Prostate gland (tissue), 2 donors: Measurements from ENCODE around the gene CLCA1.

Experiments
- POLR2A ChIP-seq: fragments of 450-650 bp; IDR thresholded peaks from one replicate; pipeline ENCODE4 v1.6.1; 2016; ENCODE audit warnings: antibody characterized with exemption, mild to moderate bottlenecking
- POLR2AphosphoS5 ChIP-seq: sonication (generic); formaldehyde crosslinking; IDR thresholded peaks from one replicate; pipeline ENCODE4 v1.6.1; 2017; ENCODE audit warnings: antibody characterized with exemption
- TF ChIP-seq, protein P1 (sequence below), 4 experiments: fragments of 200-600 bp in 2 of 4; fragments of 450-650 bp in 2 of 4; sonication (generic) in 2 of 4; IDR thresholded peaks; 1 replicate in 3 of 4; 2 replicates in 1 of 4; pipeline ENCODE4 v1.5.1; 2016 to 2019; ENCODE audit warnings: antibody characterized with exemption in 4 of 4, mild to moderate bottlenecking in 2 of 4, moderate library complexity in 2 of 4

GRCh38 chr1:86487131-86487810 lies 18.5 kb downstream of the CLCA1 start:
- TF ChIP-seq POLR2A (no peak), POLR2AphosphoS5 (no peak)
- TF ChIP-seq, protein P1, sequence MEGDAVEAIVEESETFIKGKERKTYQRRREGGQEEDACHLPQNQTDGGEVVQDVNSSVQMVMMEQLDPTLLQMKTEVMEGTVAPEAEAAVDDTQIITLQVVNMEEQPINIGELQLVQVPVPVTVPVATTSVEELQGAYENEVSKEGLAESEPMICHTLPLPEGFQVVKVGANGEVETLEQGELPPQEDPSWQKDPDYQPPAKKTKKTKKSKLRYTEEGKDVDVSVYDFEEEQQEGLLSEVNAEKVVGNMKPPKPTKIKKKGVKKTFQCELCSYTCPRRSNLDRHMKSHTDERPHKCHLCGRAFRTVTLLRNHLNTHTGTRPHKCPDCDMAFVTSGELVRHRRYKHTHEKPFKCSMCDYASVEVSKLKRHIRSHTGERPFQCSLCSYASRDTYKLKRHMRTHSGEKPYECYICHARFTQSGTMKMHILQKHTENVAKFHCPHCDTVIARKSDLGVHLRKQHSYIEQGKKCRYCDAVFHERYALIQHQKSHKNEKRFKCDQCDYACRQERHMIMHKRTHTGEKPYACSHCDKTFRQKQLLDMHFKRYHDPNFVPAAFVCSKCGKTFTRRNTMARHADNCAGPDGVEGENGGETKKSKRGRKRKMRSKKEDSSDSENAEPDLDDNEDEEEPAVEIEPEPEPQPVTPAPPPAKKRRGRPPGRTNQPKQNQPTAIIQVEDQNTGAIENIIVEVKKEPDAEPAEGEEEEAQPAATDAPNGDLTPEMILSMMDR (IDR thresholded peaks at IDR 0.05): no peak
